GM21515 (cell line): ENCODE measurements around the gene TPCN2.
"Not testable (repeated sequence)": the region's sequence is repeated elsewhere in the genome, so short reads cannot be mapped to it uniquely, and the experiment has no call there.

ENCODE experiments used
- ATAC-seq: cut with Tn5 transposase; IDR thresholded peaks from one replicate; pipeline ENCODE4 v1.9.1; 2021; ENCODE audit not compliant: unreplicated experiment

Gene TPCN2

GRCh38 chr11:69074375-69075140 is 25.8 kb downstream of the TPCN2 start:
- no peak for ATAC-seq

DNA sequence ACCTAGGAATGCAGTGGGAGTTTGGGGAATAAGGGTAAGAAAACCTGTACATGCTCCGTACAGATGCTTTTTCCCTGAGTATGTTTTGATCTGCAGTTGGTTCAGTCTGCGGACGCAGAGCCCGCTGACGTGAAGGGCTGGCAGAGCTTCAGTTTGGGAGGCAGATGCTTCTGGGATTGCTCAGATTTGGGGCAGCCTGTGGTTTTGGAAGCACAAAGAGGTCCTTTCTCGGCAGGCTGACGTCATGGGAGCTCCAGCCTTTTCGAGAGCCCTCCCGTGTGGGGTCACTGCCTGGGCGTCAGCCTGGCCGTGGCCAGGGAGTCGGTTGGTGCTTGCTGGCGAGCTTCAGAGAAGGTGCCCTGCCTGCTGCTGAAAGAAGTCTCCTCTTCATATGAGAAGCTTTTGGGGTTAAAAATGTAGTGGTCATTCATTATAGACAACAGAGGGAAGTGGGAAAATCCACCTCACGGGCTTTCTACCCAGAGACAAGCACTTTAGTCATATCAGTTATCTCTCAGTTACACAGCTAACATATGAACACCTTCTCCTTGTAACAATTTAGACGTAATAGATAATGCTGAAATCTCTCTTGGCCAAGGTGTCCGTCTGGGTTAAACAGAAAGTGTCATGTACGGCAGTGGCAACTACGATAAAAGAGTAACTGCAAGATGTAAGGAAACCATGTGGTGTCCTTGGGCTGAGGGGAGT is 26.8 kb downstream of the TPCN2 start:
- no peak for ATAC-seq

- ATAC-seq, result no peak
These were observed 27.5 kb downstream of the TPCN2 start for GRCh38 chr11:69076129-69076791.

DNA sequence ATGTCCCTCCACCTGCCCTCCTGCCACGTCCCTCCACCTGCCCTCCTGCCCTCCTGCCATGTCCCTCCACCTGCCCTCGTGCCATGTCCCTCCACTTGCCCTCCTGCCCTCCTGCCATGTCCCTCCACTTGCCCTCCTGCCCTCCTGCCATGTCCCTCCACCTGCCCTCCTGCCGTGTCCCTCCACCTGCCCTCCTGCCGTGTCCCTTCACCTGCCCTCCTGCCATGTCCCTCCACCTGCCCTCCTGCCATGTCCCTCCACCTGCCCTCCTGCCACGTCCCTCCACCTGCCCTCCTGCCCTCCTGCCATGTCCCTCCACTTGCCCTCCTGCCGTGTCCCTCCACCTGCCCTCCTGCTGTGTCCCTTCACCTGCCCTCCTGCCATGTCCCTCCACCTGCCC is 28.2 kb downstream of the TPCN2 start:
- not testable (repeated sequence) for ATAC-seq

DNA sequence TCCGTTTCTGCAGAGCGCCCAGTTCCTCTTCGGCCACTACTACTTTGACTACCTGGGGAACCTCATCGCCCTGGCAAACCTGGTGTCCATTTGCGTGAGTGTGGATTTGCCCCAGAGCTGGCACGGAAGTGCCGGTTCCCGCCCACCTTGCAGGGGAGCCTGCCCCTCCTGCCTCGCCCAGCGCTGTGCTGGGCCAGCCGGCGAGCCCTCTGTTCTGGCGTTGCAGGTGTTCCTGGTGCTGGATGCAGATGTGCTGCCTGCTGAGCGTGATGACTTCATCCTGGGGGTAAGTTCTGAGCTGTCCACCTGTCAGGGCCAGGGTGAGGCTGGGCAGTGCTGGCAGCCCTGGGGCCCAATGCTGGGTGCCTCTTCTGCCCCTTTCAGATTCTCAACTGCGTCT is 29.8 kb downstream of the TPCN2 start:
- no peak for ATAC-seq

- ATAC-seq, result no peak
These were observed 30.3 kb downstream of the TPCN2 start for GRCh38 chr11:69078930-69079605.

DNA sequence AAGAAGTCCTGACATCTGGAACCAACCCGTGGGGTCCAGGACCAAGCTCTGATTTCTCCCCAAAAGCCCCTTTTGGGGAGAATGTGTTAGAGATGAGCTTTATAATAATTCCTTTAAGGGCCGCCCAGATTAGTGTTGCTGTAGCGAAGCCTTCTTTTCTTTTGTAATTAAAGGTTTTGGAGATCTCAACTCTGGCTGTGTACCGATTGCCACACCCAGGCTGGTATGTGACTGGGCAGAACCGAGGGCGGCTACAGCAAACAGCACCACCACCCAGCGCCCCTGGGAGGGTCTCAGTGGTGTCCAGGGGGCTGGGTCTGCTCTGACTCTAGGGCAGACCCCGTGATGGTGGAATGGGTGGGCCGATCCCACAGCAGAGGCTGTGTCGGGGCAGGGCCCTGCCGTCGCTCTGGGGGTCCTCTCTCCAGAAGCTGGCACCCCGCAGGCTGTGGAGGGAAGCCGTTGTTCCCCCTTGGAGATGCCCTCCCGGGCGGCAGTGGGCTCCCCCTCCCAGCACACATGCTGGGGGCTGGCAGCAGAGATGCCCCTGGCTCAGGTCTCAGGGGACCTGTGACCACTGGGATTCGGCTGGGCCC is 31.0 kb downstream of the TPCN2 start:
- ATAC-seq, result no peak

DNA sequence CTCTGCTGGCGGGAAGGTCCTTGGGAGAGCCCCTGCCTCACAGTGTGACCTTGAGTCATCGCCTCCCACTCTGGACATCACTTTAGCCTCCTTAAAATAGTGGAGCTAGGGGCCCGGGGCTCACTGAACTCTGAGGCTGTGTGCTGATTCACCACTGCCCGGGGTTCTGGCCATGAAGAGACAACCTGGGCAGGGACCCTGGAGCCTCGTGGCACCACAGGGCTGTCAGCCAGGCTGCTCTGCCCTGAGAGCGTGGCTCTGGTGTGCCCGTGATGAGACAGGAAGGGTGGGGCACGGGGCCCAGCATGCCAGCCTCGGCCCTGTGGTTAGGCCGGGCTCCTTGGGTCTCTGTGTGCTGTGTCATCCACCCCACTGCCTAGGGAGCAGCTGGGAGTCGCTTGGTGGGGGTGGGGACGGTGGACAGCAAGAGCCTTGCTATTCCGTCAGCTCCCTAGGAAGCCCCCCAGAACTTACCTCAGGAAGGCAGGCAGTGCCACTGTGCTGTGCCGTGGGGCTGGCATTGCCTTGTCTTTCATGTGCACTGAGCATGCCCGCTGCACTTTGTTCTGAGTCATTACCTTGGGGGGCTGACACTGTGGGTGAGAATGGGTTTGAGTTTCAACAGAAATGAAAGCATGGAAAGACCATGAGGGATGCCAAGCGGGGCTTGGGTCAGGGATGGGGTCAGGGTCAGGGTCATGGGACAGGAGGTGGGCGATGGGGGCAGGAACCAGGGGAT is 31.7 kb downstream of the TPCN2 start:
- no peak for ATAC-seq

DNA sequence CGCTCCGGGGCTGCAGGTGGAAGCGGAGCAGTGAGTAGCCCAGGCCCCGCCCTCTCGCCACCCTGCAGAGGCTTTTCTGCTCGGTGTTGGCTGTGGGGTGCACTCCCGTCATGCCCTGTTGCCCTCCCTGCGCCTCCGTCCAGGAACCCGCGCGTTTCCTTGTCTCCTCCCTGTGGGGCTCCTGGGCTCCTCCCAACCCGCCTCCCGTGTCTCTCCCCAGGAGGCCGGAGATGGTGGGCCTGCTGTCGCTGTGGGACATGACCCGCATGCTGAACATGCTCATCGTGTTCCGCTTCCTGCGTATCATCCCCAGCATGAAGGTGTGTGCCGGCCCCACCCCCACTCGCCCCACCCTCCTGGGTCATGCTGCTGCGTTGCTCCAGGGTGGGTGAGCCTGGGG is 32.4 kb downstream of the TPCN2 start:
- ATAC-seq, result no peak

DNA sequence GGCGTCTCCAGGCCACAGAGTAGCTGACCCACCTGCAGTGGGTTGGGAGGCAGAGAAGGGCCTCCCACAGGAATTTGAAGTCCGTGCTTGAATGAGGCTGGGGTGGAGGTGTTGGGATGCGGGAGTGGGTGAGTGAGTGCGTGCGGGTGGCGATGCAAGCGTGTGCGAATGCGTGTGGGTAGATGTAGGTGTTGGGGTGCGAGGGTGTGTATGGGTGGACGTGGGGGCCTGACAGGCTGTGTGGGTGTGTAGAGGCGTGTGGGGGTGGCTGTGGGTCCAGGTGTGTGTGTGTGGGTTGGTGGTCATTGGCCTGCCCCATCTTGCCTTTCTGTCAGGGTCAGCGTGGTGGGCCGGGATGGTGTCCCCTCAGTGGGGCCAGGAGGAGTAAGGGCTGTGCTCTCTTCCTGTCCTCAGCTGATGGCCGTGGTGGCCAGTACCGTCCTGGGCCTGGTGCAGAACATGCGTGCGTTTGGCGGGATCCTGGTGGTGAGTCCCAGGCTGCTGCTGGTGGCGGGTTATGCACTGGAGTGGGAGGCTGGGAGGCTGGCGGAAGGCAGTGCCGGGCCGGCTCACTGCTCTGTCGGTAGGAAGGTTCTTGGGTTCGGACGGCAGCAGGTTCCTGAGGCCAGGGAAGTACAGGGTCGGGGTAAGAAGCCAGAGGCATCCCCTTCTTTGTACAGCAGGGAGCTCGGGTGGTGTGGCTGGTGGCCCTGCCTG is 35.0 kb downstream of the TPCN2 start:
- ATAC-seq, result no peak

GRCh38 chr11:69084371-69084770 is 35.6 kb downstream of the TPCN2 start:
- no peak for ATAC-seq

- no peak for ATAC-seq
These were observed 36.9 kb downstream of the TPCN2 start for GRCh38 chr11:69085490-69086095.

DNA sequence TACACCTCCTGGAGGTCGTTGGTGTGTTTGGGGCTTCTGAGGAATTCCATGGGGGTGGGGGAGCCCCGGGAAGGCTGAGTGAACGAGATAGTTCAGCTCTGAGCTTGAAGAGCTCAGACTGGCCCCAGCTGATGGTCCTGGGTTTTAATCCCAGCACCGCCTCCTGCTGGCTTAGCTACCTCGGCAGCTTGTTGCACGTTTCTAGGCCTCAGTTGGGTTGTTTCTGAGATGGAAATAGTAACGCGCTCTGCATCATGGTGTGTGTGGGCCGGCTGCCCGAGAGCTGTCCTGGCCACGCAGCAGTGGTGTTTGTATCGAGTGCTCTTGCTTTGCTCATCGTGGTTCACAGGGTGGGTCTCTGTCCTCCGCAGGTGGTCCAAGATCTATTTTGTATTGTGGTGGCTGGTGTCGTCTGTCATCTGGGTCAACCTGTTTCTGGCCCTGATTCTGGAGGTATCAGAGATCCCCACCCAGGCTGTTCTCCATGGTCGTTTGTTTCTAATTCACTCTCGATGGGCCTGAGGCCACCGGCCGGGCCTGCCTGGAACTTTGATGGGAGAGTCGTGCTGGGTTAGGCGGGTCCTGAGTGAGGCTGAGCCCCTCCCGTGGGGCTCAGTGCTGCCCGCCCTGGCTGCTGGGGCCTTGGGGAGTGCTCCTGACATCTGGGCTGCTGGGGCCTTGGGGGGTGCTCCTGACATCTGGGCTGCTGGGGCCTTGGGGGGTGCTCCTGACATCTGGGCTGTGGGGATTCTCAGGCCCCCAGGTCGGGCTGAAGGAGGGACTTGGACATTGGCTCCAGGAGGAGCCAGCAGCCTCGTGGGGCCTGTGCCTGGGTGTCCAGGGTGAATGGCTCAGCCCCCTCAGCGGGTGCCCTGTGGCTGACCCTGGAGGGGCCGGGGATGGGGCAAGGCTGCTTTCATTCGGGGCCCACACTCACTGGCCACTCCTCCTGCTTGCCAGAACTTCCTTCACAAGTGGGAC is 37.7 kb downstream of the TPCN2 start:
- no peak for ATAC-seq

DNA sequence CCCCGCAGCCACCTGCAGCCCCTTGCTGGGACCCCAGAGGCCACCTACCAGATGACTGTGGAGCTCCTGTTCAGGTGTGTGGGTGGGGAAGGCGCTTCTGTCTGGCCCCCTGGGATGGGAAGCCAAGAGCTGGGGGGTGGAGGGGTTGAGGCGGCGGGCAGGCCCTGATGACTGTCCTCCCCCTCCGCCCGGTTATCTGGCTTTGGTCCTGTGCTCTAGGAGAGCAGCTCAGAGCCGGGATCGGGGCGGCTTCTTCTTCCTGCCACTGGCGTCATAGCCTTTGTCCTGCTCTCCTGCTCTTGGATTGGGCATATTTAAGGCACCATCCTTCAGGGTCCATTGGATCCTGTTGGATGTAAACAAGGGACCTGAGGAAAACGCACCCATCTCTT is 38.4 kb downstream of the TPCN2 start:
- no peak for ATAC-seq

- no peak for ATAC-seq
These were observed 39.1 kb downstream of the TPCN2 start for GRCh38 chr11:69087811-69088210.

- no peak for ATAC-seq
These were observed 40.0 kb downstream of the TPCN2 start for GRCh38 chr11:69088676-69089146.

DNA sequence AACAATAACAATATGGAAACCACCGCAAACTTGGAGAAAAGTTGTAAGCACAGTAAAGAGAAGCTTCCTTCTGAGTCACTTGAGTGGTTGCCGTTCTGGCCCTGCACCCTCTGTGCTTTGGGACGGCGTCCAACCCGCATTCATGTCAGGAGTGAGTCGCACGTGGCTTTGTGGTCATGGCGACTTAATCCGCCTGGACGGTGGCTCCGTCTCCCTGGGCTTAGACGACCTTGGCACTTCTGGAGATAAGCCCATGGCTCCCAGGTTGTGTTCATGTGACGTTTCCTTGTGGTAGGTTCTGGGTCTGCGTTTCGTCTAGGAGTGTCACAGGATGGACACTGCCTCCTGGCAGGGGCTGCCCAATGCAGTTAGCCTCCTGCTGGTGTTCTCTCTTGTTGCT is 40.5 kb downstream of the TPCN2 start:
- no peak for ATAC-seq

DNA sequence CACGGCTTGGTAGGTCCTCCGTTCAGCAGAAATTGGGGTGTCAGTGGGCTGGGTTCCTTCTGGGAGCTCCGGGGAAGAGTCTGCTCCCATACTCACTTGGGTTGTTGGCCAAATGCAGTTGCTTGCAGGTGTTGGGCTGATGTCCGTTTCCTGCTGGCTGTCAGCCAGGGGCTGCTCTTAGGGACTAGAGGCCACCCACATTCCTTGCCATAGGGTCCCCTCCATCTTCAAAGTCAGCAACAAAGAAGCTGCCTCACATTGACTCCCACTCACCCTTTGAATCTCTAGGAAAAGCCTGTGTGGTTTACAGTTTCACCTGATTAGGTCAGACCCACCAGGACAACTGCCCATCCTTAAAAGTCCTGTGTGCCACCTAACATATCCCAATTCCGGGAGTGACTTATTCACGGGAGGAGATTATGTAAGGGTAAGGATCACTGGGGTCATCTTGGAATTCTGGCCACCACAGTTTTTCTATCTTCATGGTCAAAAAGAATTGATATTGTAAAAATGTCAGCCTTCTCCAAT is 43.0 kb downstream of the TPCN2 start:
- no peak for ATAC-seq
